ENCODE results near the gene SUSD3. TPM values are rescaled to one million over a fixed set of nuclear protein-coding genes. Genes with fewer than 3 reads are reported as not detected.

SUSD3 gene
- total RNA-seq, 1 donor from 2014 or later, result 0.60 TPM

- H3K4me1 ChIP-seq, result peaks cover 70% of the 10 kb centered on the region
- H3K27me3 ChIP-seq (ENCODE audit: low read depth), result no peaks in the 10 kb centered on the region
- H3K9me3 ChIP-seq (replicated peaks), result peaks cover 12% of the 10 kb centered on the region
- peak; percentile 100 for DNase-seq
- no peak for TF ChIP-seq CTCF (IDR thresholded peaks at IDR 0.05; ENCODE audit: borderline replicate concordance)
- H3K27ac ChIP-seq (replicated peaks), result peak overlapping the region; percentile 97
- intact Hi-C loops (cut with micrococcal nuclease), result no loop called here
- no peaks in the 10 kb centered on the region for H3K36me3 ChIP-seq
- peak overlapping the region; percentile 97 for H3K4me3 ChIP-seq
Measured at GRCh38 chr9:93095205-93096130, 37.0 kb downstream of the SUSD3 start.

- H3K27me3 ChIP-seq (ENCODE audit: low read depth), result no peaks in the 10 kb centered on the region
- peak within 1 kb of the TSS; percentile 97 for H3K4me3 ChIP-seq
- peak; percentile 59 for DNase-seq
- no peaks in the 10 kb centered on the region for H3K36me3 ChIP-seq
- peak within 1 kb of the TSS; percentile 97 for H3K27ac ChIP-seq (replicated peaks)
- intact Hi-C loops (cut with micrococcal nuclease), result no loop called here
- H3K4me1 ChIP-seq, result peaks cover 70% of the 10 kb centered on the region
- peaks cover 6% of the 10 kb centered on the region for H3K9me3 ChIP-seq (replicated peaks)
- peak; percentile 15 for TF ChIP-seq CTCF (IDR thresholded peaks at IDR 0.05; ENCODE audit: borderline replicate concordance)
Measured at GRCh38 chr9:93096131-93096802, 37.8 kb downstream of the SUSD3 start, which contains the start of gene CARD19. CARD19 (plus strand) TSS chr9:93096217; CDS start chr9:93096346, 129 bp downstream.

- Histone ChIP-seq H3K4me1 (peaks cover 70% of the 10 kb centered on the region), H3K36me3 (no peaks in the 10 kb centered on the region), H3K4me3 (peak overlapping the region; percentile 97), H3K9me3 (replicated peaks) (no peaks in the 10 kb centered on the region), H3K27ac (replicated peaks) (peak overlapping the region; percentile 93), H3K27me3 (ENCODE audit: low read depth) (no peaks in the 10 kb centered on the region)
- TF ChIP-seq CTCF (IDR thresholded peaks at IDR 0.05; ENCODE audit: borderline replicate concordance), result no peak
- intact Hi-C loops (cut with micrococcal nuclease), result no loop called here
- no peak for DNase-seq
Measured at GRCh38 chr9:93096811-93097382, 38.4 kb downstream of the SUSD3 start.

- TF ChIP-seq CTCF (IDR thresholded peaks at IDR 0.05; ENCODE audit: borderline replicate concordance), result no peak
- peak overlapping the region; percentile 97 for H3K4me3 ChIP-seq
- H3K36me3 ChIP-seq, result no peaks in the 10 kb centered on the region
- H3K27ac ChIP-seq (replicated peaks), result peak overlapping the region; percentile 93
- no peaks in the 10 kb centered on the region for H3K27me3 ChIP-seq (ENCODE audit: low read depth)
- DNase-seq, result no peak
- peaks cover 68% of the 10 kb centered on the region for H3K4me1 ChIP-seq
- no peaks in the 10 kb centered on the region for H3K9me3 ChIP-seq (replicated peaks)
- intact Hi-C loops (cut with micrococcal nuclease), result no loop called here
Measured at GRCh38 chr9:93097511-93098201, 39.2 kb downstream of the SUSD3 start.

Data from left ventricle myocardium inferior (tissue), 1 donor.